ENCODE data around the gene FAM186B.

FAM186B gene

DNA sequence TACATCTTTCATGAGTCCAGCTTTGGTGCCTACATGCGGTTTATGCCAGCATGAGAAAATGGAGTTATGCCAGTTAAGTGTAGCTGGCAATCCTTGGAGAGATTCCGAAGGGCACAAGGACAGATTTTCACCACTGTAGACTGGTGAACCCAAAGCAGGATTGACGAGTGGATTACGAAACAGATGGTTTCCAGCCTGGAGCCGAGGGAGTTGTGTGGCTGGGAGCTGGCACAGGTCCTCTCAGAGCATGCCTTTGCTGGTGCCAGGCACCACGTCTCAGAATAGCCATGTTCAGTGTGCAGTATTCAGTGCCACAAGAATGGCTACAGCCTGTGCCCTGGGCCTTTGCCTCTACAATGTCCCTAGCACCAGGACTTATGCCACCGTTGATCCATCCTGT is 53.4 kb downstream of the FAM186B start:
- DNase-seq (ENCODE audit: low read depth) = no peak

DNA sequence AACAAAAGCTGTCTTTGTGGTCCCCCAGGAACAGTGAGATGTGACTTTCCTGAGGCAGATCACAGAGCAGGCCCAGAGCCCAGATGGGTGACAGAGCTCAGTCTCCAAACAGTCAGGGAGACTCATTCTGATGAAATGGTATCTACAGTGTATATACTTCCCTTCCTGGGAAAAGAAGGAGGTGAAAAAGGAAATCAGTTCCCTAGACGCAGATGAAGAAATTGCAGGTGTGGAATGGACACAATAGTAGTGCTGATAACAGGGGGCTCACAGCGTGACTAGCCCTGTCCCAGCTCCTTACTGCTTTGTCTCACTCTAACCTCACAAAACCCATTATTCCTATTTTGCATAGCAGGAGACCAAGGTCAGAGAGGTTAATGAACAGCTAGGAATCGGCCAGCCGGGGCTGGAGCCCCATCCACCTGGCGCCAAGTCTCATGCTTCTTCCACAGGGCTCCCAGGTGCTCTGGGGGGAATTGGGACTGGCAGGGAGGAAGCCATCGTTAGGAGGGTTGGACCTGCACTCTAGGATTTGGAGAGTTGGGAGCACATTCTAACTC is 54.7 kb downstream of the FAM186B start:
- DNase-seq (ENCODE audit: low read depth) = no peak

DNA sequence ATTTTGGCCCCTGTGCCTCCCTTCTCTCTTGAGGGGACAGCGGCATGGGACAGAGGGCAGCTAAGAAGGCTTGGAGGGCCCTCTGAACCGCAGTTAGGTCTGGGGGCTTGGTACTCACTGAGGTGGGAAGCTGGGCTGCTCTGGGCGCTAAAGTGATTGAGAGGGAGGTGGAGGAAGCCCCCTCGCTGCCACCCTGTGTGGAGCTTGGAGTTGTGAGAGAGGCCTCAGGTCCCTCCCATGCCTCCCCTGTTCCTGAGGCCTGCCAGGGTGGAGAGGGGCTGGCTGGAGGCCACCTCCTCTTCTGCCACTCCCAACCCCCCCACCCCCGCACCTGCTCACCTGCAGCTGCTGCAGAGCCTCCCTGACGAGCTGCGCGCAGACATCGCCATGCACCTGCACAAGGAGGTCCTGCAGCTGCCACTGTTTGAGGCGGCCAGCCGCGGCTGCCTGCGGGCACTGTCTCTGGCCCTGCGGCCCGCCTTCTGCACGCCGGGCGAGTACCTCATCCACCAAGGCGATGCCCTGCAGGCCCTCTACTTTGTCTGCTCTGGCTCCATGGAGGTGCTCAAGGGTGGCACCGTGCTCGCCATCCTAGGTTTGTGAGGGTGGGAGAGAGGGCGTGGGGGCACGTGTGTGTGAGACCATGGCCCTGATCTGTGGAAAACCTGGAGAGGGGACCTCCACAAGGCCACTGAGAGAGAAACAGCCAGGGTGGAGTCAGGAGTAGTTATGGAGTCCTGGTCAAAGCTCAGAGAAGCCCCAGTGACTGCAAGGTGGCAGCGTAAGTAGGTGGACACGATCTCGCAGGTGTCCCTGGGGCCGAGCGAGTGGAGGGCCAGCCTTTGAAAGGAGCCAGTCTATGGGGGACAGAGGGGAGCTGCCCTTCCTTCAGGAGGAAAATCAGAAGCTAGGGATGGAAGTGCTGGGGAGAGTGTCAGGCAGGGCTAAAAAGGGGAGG is 55.4 kb downstream of the FAM186B start:
- DNase-seq (ENCODE audit: low read depth) = no peak

DNA sequence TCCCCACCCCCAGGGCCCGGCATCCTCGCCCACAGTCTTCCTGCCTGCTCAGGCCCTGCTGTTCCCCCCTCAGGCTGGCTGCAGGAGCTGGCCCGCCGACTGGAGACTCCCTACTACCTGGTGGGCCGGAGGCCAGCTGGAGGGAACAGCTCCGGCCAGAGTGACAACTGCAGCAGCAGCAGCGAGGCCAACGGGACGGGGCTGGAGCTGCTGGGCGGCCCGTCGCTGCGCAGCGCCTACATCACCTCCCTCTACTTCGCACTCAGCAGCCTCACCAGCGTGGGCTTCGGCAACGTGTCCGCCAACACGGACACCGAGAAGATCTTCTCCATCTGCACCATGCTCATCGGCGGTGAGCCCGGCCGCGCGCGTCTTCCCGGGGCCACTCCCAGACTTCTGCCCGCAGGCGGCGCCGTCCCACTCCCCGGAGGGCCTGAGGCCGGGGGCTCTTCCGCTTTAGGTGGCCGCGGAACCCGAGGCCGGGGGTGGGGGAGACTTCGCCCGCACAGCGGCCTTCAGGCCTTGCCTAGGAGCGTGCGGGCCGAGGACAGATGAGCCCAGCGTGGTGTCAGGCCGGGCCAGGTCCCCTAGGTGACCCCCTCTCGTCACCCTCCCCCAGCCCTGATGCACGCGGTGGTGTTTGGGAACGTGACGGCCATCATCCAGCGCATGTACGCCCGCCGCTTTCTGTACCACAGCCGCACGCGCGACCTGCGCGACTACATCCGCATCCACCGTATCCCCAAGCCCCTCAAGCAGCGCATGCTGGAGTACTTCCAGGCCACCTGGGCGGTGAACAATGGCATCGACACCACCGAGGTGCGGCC is 56.4 kb downstream of the FAM186B start:
- no peak for DNase-seq (ENCODE audit: low read depth)

DNA sequence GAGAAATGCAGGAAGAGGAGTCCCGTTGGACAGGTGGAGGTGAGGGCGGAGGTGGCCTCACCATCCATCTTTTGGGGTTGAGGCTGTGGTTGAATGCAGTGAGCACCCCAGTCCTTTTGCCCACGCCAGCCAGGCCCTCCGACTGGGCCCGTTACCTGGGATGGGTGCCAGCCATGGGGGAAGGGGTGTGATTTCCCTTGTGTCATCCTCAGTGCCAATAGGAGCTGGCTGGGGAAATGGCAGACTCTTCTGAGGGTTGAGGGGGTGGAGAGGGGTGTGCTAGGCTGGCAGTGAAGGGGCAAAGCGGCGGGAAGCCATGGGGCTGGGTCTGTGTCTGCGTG is 57.0 kb downstream of the FAM186B start:
- DNase-seq (ENCODE audit: low read depth) = no peak

DNA sequence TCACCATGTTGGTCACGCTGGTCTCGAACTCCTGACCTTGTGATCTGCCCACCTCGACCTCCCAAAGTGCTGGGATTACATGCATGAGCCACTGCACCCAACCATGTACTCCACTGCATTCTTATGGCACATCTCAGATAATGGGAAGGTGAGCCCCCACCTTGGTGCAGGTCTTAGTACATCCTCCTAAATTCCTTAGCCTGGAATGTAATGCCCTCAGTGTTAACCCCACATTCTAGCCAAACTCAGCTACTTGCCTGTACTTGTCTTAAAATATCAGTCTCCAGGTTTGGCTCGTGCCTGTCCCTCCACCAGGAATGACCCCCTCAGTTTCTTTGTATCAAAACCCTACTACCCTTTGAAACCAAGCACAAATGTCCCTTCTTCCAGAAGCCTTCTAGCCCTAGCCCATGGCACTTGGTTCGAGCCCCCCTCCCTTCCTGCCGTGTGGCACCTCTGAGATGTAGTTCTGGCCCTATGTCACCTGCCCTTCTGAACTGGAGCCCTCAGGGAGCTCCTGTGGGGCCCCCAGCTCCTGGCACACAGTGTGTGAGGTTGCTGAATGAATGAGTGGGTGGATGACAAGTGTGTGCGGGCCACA is 58.2 kb downstream of the FAM186B start:
- DNase-seq (ENCODE audit: low read depth) = no peak

DNA sequence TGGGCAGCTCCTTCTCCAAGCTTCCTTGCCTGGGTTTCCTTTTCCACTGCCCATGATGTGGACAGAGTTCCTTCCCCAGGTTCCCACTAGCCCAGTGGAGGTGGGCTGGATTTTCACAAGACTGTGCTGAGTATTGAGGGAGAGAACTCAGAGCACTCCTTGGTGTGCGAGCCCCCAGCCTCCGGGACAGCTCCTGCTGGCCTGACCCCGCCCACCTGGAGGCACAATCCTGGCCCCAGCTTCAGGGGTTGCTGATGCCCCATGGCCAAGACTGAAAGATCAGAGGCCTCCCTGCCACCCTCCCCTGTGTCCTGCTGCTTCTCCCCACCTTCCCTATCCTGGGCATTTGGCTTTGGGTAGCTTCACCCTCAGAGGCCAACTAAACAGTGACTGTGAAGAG is 59.0 kb downstream of the FAM186B start:
- no peak for DNase-seq (ENCODE audit: low read depth)

DNA sequence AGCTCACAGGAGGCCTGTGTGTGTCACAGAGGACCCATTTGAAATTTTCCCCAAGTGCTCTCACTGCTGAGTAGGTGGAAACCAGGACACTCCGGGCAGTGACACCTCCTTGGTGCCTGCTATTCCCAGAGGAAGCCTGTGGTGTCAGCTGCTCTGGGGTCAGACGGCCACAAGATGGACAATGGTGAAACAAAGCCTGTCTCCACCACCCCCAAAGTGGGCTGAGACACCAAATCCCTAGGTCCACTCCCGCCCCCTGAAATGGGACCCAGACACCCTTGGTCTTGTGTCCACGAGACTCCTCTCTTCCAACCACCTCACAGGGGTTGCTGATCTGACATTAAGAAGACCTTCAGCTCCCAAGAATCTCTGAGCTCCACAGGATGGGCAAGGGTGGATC is 59.6 kb downstream of the FAM186B start:
- no peak for DNase-seq (ENCODE audit: low read depth)

DNA sequence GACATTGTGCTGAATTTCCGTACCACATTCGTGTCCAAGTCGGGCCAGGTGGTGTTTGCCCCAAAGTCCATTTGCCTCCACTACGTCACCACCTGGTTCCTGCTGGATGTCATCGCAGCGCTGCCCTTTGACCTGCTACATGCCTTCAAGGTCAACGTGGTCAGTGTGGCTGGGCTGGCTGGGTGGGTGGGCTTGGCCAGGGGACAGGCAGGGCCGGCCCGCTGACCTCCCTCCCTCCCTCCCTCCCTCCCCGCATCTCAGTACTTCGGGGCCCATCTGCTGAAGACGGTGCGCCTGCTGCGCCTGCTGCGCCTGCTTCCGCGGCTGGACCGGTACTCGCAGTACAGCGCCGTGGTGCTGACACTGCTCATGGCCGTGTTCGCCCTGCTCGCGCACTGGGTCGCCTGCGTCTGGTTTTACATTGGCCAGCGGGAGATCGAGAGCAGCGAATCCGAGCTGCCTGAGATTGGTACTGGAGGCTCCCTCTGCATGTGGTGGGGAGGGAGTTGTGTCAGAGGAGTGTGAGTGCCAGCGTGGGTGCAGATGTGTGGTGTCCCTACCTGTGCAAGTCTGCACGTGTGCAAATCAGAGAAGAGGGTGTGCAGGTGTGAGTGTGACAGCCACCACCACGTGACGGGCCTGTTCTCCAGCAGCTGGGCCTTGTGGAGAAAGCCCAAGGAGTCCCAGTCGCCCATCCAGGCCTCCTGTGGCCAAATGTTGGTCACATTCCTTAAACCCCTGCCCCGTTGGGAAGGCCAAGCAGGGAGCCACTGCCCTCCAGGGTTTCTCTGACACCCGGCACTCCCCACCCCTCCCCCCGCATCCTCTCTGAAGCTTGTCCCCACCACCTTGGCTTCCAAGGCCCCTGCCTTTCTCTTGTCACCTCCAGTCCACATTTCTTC is 61.3 kb downstream of the FAM186B start:
- no peak for DNase-seq (ENCODE audit: low read depth)

DNA sequence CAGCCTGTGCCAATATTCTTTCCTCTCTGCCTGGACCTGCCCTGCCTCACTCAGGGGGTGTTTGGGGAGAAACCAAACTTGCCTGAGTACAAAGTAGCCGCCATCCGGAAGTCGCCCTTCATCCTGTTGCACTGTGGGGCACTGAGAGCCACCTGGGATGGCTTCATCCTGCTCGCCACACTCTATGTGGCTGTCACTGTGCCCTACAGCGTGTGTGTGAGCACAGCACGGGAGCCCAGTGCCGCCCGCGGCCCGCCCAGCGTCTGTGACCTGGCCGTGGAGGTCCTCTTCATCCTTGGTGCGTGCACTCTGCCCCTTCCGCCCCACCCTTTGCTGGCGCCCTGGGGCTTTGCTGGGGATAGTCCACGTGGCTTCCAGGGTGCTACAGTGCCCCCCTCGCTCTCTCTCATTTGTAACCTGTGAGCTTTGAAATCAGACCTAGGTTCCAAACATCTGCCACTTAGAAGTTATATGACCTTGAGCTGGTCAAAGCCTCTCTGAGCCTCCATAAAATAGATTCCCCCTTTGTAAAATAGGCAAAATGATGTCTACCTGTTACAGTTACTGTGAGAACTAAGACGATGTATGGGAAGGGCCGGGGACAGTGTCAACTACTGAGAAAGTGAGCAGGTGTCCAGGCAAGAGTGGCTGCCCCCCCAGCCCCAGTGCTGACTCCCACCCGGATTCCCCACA is 62.1 kb downstream of the FAM186B start:
- no peak for DNase-seq (ENCODE audit: low read depth)

DNA sequence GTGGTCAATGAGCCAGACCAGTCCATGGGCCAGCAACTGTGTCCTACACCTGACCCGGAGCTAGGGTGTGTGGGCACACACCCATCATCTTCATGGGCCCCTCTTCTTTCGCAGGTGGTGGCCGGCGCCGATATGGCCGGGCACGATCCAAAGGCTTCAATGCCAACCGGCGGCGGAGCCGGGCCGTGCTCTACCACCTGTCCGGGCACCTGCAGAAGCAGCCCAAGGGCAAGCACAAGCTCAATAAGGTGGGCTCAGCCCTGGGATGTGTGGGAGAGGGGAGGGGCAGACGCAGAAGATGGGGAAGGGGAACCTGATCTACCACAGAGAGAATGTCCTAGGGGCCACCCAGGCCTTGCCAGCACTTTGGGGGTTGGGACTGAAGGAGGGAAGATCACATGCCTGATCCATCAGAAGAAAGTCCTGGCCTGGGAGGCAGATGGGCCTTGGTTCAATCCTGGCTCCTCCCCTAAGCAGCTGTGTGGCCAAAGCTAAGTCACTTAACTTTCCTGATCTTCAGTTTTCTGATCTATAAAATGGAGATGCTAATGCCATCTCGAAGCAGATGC is 62.8 kb downstream of the FAM186B start:
- DNase-seq (ENCODE audit: low read depth) = no peak

DNA sequence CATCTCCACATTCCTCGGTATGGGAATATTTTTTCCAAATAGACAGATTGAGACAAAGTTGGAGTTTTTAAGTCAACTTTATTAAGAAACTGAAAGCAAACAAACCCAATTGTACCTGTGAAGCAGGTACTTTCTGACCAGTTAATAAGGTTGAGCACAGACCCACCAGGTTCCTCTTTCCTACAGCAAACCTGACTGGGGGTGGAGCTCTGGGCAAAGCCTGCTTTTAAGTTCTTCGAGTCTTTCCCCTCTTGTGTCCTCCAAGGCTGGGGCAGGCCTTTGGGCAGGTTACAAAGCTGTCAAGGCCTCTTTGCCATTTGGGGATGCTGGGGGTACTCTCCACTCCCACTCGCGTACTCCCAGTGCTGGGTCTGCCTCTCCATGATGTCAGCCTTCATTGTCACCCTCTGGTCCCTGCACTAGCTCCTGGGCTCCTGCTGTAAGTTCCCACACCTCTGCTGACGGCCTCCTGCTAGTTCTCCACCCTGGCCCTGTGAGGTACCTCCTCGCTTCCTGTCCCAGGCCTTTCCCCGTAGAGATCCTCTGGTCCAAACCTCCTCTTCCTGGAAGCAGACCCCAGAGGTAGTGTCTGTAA is 63.4 kb downstream of the FAM186B start:
- no peak for DNase-seq (ENCODE audit: low read depth)

DNA sequence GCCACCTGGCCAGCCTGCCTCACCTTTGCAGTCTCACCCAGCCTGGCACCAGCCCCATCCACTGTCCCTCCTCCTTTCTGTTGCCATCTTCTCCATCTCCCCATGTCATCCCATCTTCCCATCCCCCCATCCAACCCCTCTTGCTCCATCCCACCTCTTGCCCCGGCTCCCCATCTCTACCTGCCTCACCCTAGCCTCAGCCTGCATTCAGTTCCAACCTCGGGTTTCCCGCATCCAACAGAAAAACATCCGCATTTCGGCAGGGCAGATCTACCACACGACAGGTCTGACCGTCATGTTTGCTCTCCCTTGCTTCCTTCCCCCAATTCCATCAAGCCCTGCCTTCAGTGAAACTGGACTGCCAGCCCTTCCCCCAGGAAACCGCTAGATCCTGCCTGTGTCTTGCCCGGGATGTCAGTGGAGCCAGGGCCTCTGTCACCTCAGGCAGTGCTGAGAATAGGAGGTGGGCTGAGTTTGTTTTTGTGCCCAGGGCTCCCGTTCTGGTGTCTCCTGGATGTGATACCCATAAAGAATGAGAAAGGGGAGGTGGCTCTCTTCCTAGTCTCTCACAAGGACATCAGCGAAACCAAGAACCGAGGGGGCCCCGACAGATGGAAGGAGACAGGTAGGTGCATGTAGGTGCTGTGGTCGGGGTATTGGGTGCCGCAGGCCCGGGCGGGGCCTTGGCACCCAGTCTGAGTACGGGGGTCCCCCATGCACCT is 64.1 kb downstream of the FAM186B start:
- no peak for DNase-seq (ENCODE audit: low read depth)

DNA sequence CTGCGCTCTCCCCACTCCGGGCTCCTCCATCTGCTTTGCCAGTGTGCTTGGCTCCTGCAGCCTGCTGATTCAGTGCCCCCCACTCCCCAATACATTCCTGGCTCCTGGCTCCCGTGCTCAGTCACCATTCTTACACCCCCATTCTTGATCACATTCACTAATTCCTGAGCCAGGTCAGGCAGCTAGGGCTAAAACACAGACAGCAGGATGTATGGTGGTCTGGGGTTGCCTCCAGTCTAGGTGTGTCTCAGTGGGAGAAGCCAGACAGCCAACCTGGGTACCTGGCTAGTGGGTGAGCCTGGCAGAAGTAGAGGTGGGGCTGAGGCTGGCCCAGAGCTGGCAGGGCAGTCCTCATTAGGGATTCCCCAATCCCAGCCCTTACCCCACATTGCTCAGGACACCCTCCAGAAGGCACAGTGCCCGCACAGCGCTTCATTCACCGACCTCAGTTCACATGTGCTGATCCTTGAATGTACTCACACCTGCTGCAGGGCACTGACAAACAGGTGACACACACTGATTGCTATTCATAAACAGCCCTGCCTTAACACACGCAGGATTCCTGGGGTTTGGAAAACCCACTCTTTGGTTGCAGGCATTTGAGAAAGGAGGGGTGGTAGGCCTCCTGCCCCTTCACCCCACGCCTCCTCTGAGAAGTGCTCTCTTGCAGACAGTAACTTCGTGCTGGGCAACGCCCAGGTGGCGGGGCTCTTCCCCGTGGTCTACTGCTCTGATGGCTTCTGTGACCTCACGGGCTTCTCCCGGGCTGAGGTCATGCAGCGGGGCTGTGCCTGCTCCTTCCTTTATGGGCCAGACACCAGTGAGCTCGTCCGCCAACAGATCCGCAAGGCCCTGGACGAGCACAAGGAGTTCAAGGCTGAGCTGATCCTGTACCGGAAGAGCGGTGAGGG is 65.0 kb downstream of the FAM186B start:
- no peak for DNase-seq (ENCODE audit: low read depth)

DNA sequence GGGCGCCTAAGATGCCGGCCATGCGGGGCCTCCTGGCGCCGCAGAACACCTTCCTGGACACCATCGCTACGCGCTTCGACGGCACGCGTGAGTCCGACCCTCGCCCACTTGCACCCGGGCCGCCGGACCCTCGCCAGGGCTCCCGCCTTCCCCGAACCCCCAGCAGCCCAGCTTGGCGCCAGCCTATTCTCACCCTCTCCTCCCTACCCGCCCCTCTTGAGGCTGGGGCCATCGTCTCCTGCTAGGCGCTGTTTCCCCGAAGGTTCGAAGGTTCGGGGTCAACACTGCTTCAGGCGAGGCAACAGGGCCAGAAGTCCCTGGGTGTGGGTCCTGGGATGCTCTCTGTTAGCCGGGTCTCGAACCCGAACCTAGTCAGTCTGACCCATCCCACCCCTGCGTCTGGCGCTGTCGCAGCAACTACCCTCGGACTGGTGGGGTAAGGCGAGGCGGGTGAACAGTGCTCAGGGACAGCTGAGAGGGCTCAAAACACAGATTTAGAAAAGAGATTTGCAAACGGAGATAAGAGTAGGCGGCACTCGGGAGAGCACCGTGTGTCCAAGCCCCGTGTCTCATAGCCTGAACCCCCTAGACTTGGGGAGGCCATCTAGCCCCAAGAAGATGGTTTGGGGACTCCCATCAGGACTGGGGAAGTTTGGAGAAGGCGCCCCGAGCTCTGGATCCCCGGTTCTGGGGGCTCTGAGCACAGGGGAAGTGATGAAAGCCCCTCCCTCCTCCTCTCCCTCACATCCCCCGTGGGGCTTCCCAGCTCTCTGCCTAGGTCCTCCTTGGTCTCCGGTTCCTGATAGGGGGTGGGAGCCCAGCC is 65.8 kb downstream of the FAM186B start:
- no peak for DNase-seq (ENCODE audit: low read depth)

DNA sequence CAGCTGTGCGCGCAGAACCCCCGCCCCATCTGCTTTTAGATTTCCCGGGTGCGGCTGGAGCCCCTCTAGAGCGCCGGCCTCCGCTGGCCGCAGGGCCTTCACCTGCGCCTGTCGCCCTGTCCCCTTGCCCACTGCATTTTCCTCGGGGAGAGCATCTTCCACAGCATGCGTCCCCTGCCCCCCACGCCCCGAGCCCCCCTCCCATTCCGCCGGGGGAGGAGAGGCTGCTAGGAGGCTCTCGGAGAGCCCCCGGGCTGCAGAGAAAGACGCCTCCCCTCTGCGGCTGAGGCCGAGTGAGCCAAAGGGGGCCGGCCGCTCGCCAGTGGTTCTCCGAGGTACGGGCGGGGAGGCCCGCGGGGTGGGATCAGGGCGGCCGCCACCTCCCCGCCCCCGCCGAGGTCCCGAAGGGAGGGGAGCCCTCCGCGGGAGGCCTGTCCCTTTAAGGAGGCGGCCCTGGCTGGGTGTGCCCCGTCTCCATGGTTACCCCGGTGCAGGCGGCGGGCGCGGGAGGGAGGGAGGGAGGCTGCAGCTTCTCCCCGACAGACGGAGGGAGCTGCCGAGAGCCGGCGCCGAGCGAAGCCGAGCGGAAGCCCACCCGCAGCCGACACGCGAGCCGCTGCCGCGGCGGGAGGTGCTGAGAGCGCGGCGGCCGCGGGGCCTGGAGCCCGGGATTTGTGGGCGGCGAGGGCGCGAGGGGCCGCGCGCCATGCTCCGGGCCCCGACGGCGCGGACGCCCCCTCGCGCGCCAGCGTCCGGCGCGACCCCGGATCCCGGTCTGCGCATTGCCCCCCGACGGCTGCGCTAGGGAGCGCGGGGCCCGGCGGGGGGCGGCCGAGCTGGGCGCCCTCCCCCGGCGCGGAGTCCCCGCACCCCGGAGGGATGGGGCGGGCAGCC is 66.7 kb downstream of the FAM186B start, which contains the start of gene KCNH3:
KCNH3 (plus strand) TSS at position 521 of the 894 bp plus-strand sequence. CDS start 387 bp downstream, outside the sequence.
- DNase-seq (ENCODE audit: low read depth) = peak; percentile 61
